Fibroblast of the aortic adventitia (primary cell): Measurements from ENCODE around the gene RAPGEF3. TPM values are rescaled to one million over a fixed set of nuclear protein-coding genes. Genes with fewer than 3 reads are reported as not detected.

Experiments used
- DNase-seq: peaks from one replicate; pipeline ENCODE4 v3.0.0-alpha.2; 2010; ENCODE audit warnings: low read depth
- H3K4me3 ChIP-seq: 2 replicates; pipeline ENCODE4 v1.5.1; 2011; ENCODE audit warnings: low read depth, mild to moderate bottlenecking, control low read depth, low read length, moderate library complexity
- total RNA-seq: library from RNA; depleted of rRNA; stranded (reverse); fragments of >200 nt; gene quantifications from 2 replicates; pipeline ENCODE4 v1.2.3, GENCODE V29; 2012; ENCODE audit warnings: low replicate concordance
- TF ChIP-seq, protein P1 (sequence below): IDR thresholded peaks from 2 replicates; pipeline ENCODE4 v1.5.1; 2011; ENCODE audit warnings: mild to moderate bottlenecking, low read length, control low read depth, inconsistent platforms; ENCODE audit not compliant: insufficient read depth

The RAPGEF3 gene
- total RNA-seq, 1 donor = 5.2 TPM

DNA sequence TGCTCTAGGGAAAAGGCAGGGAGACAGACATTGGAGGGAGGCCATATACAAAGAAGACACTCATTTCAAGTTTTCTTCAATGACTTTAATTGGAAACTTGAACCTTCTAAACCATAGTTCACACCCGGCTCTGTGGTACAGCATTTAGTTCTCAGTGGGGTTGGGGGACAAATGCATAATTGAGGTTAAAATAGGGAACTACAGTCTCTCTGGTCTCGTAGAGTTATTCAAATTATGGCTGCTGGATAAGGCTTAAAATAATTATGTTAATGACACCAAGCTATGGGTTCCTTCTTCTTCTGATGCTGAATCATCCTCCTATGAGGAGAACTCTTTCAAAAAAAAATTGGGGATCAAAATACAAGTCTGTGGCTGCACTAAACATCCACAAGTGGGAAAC is 49.0 kb downstream of the RAPGEF3 start:
- H3K4me3 ChIP-seq = no peak overlapping the region
- no peak for DNase-seq
- TF ChIP-seq, protein P1, sequence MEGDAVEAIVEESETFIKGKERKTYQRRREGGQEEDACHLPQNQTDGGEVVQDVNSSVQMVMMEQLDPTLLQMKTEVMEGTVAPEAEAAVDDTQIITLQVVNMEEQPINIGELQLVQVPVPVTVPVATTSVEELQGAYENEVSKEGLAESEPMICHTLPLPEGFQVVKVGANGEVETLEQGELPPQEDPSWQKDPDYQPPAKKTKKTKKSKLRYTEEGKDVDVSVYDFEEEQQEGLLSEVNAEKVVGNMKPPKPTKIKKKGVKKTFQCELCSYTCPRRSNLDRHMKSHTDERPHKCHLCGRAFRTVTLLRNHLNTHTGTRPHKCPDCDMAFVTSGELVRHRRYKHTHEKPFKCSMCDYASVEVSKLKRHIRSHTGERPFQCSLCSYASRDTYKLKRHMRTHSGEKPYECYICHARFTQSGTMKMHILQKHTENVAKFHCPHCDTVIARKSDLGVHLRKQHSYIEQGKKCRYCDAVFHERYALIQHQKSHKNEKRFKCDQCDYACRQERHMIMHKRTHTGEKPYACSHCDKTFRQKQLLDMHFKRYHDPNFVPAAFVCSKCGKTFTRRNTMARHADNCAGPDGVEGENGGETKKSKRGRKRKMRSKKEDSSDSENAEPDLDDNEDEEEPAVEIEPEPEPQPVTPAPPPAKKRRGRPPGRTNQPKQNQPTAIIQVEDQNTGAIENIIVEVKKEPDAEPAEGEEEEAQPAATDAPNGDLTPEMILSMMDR = no peak

DNA sequence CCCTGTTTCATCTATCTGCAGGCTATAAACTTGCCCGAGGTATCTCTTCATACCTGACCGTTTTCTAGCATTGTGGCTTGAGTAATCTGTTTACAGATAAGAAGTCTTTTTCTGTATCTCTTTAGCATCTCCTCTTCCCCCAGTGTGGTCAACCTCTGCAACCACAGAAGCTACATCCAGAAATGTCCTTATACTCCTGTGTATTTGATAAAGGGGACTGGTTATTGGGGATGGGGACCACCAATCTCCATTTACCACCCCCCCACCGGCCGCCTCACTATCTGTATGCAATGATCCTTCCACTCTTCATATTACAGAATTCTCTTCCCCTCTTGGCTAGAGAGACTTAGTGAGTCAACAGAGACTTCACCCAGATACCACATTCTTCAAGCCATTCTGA is 49.4 kb downstream of the RAPGEF3 start:
- TF ChIP-seq, protein P1 = no peak
- no peak for DNase-seq
- no peak overlapping the region for H3K4me3 ChIP-seq

DNA sequence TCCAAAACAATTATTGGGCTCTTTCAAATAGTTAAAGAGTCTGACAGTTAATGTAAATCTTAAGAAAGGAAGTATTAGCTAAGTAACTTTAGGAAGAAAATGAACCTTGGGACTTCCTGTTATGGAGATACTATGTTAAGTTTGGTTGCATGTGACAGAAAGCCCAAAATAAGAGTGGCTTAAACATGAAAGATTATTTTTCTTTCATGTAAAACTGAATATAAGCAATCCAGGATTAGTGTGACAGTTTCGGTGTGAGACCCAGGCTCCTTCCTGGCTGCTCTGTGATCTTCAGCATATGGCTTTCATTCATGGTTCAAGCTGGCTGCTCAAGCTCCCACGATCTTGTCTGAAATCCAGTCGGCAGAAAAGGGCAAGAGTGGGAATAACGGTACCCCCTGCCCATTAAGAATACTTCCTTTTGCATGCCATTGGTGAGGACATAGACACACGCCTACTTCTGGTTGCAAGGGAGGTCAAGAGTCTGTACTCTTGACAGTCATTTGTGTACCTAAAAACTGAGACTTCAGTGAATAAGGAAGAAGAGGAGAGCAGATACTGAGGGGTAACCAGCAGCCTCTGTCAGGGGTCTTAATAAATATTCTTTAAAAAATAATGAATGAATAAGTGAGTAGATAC is 50.7 kb downstream of the RAPGEF3 start:
- H3K4me3 ChIP-seq = no peak overlapping the region
- TF ChIP-seq, protein P1 = no peak
- no peak for DNase-seq

DNA sequence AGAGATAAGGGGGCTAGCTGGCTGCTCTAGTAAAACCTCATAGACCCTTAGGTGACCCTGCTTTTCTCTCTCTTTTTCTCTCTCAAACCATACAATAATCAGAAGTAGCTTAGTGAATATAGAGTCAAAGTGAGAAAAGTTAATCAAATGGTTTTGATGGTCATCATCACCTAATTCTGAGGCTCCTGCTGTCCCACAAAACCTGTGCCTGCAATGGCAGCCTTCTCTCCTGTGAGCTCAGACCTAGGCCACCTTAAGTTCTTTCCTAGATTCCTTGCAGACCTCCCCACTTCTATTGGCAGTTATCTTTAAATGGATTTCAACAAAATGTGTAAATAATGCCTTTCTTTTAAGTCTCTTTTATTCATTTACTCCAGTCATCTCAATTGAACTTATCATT is 51.3 kb downstream of the RAPGEF3 start:
- DNase-seq = no peak
- TF ChIP-seq, protein P1 = no peak
- H3K4me3 ChIP-seq = no peak overlapping the region

DNA sequence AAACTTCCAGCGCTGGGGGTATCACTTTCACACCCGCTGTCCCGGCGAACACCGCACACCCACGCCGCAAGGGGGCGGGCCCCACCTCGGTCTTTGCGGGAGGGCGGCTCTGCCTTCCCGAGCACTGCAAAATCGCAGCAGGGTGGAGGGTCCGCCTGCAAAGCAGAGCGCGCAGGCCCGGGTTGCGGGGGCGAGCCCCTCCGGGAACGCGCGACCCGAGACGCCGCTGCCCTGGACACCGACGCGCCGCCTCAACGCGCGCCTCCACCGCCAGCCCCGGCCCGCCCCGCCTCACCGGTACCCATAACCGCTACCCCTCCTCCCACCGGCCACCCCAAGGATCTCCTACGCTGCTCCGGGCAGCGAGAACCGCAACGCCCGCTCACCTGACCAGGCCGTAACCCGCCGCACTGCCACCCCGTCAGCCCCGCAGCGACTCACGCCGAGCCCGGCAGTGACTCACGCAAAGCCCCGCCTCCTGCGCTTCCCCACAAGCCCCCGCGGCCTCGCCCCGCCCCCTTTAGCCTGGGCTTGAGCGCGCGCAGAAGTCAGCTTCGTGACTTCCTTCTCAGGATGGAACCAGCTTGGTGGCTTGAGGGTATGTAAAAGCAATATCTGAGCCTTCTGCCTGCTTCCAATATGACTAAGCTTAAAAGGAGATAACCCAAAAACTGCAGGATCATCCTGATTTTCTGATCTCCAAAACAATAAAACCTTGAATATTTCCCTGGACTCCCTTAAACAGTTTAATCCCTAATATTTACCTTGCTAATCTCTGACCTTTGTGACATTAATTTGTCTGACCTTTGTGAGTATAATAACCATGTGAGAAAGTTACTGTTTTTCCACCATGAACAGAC is 52.9 kb downstream of the RAPGEF3 start, which contains the start of gene RPAP3:
RPAP3 (minus strand) TSS at position 465 of the 860 bp plus-strand sequence. CDS start 3,190 bp downstream, outside the sequence.
- peak; percentile 85 for DNase-seq
- TF ChIP-seq, protein P1 = peak; percentile 70
- H3K4me3 ChIP-seq = peak within 1 kb of the TSS; percentile 84

DNA sequence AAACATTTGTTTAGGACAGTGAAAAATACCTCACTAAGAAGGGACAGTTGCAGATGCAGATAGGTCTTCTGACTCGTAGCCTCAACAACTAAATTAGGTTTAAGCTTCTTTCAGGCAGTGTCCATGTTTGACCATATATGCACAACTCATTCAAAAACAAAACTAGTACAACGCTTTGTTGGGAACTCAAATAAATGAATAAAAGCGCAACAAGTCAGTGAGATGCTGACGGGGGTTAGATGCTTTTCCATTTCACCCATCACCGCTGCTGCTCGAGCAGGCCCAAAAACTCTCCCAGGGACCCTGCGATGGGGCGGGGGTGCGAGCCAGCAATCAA is 53.5 kb downstream of the RAPGEF3 start:
- TF ChIP-seq, protein P1 = no peak
- H3K4me3 ChIP-seq = peak overlapping the region; percentile 84
- no peak for DNase-seq
